Tibial artery (tissue), 4 donors: ENCODE data around the gene RCSD1.

Experiments used
- DNase-seq, 2 donors: peaks; one replicate each; pipeline ENCODE4 v3.0.0-alpha.2; 2019
- H3K27ac ChIP-seq, 2 donors: fragments of 200-600 bp; sonication (generic) in 1 of 2; 1 replicate in 1 of 2; 2 replicates in 1 of 2; pipeline ENCODE4 v1.5.1; 2018 to 2019; ENCODE audit warnings: mild to moderate bottlenecking in 1 of 2
- H3K27me3 ChIP-seq, 2 donors: fragments of 200-600 bp; sonication (generic) in 1 of 2; one replicate each; pipeline versions ENCODE4 v1.5.1 to v1.6.0; 2016 to 2019
- H3K36me3 ChIP-seq, 3 donors: fragments of 200-600 bp; sonication (generic) in 2 of 3; one replicate each; pipeline ENCODE4 v1.5.1; 2016 to 2019; ENCODE audit warnings: mild to moderate bottlenecking in 2 of 3
- H3K4me1 ChIP-seq, 4 donors: fragments of 200-600 bp; sonication (generic) in 2 of 4; 1 replicate in 3 of 4; 2 replicates in 1 of 4; pipeline ENCODE4 v1.5.1; 2016 to 2019
- H3K4me3 ChIP-seq, 2 donors: fragments of 200-600 bp; sonication (generic) in 1 of 2; 1 replicate in 1 of 2; 2 replicates in 1 of 2; pipeline ENCODE4 v1.5.1; 2018 to 2019; ENCODE audit warnings: mild to moderate bottlenecking in 2 of 2
- H3K9me3 ChIP-seq, 3 donors: fragments of 200-600 bp; sonication (generic) in 1 of 3; one replicate each; pipeline ENCODE4 v1.5.1; 2016 to 2019
- intact Hi-C: fragments of 100-400 bp; cut with DNase I; formaldehyde crosslinking; loops from one replicate; pipeline ENCODE4 v1.15.0; 2023; ENCODE audit warnings: low total_unique reads
- TF ChIP-seq, protein P1 (sequence below), 2 experiments: fragments of 200-600 bp in 1 of 2; fragments of 450-650 bp in 1 of 2; IDR thresholded peaks; one replicate each; pipeline ENCODE4 v1.5.1; 2017 to 2019; ENCODE audit warnings: antibody characterized with exemption in 2 of 2, mild to moderate bottlenecking in 1 of 2, moderate library complexity in 1 of 2

The RCSD1 gene

DNA sequence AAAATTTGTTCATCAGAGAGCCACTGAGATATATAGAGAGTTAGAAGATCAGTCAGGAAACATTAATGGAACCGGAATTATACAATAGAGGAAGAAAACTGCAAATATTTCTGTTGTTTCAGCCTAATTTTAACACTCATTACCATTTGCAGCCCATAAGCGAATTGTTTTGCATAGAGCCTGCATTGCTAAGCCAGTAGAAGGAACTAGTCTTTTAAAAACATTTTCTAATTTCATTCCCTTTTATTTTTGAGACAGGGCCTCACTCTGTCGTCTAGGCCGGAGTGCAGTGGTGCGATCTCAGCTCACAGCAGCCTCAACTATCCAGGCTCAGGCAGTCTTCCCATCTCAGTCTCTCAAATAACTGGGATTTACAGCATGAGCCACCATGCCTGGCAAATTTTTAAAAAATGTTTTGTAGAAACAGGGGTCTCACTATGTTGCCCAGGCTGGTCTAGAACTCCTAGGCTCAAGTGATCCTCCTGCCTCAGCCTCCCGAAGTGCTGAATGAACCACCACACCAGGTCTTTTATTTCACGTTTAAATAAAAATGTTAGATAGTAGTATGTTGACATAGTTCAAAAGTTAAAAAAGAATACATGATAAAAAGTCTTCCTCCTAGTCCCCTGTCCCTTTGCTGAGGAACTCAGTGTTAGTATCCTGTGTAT, 117.1 kb downstream of the RCSD1 start:
- no peak overlapping the region for H3K27ac ChIP-seq
- intact Hi-C loops: no loop called here

DNA sequence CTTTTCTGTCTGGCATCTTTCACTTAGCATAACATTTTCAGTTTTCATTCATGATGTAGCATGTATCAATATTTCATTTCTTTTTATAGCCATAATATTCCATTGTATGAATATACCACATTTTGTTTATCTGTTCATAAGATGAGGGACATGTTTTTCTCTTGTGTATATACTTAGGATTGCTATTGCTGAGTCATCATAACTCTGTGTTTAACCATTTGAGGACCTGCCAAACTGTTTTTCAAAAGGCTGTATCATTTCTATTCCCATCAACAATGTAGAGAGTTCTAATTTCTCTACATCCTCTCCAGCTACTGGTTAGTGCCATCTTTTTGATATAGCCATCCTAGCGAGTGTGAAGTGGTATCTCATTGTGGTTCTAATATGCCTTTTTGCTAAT, 118.0 kb downstream of the RCSD1 start:
- H3K27me3 ChIP-seq: no peaks in the 10 kb centered on the region
- peaks cover 0 to 65% (median 13%) of the 10 kb centered on the region in 4 donors for H3K4me1 ChIP-seq
- intact Hi-C loops: no loop called here
- no peak overlapping the region for H3K27ac ChIP-seq
- no peak overlapping the region for H3K4me3 ChIP-seq
- H3K9me3 ChIP-seq: no peaks in the 10 kb centered on the region
- no peaks in the 10 kb centered on the region for H3K36me3 ChIP-seq
- TF ChIP-seq, protein P1, sequence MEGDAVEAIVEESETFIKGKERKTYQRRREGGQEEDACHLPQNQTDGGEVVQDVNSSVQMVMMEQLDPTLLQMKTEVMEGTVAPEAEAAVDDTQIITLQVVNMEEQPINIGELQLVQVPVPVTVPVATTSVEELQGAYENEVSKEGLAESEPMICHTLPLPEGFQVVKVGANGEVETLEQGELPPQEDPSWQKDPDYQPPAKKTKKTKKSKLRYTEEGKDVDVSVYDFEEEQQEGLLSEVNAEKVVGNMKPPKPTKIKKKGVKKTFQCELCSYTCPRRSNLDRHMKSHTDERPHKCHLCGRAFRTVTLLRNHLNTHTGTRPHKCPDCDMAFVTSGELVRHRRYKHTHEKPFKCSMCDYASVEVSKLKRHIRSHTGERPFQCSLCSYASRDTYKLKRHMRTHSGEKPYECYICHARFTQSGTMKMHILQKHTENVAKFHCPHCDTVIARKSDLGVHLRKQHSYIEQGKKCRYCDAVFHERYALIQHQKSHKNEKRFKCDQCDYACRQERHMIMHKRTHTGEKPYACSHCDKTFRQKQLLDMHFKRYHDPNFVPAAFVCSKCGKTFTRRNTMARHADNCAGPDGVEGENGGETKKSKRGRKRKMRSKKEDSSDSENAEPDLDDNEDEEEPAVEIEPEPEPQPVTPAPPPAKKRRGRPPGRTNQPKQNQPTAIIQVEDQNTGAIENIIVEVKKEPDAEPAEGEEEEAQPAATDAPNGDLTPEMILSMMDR (IDR thresholded peaks at IDR 0.05): no peak
- DNase-seq: no peak

More for the DNA sequence above, 117.1 kb downstream of the RCSD1 start:
- H3K27me3 ChIP-seq: no peaks in the 10 kb centered on the region
- no peaks in the 10 kb centered on the region for H3K9me3 ChIP-seq
- DNase-seq: no peak
- peaks cover 0 to 65% (median 15%) of the 10 kb centered on the region in 4 donors for H3K4me1 ChIP-seq
- no peak overlapping the region for H3K4me3 ChIP-seq
- H3K36me3 ChIP-seq: no peaks in the 10 kb centered on the region
- TF ChIP-seq, protein P1 (IDR thresholded peaks at IDR 0.05): no peak

DNA sequence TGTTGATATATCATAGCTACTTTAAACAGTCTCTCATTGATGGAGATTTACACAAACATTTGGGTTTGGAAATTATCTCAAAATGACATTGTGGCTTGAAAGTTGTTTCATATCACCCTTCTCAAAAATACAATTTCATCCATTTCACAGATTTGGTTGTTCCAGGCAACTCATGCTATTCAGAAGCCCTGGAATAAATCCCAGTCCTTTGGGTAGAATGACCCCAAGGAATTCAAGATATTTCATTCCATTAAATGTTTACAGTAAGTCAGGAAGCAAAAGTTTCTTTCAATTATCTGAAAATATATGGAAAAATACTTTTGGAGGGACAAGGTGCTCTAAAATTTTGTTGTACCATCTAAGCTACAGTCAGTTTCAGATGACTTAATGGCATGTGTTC, 118.9 kb downstream of the RCSD1 start:
- no peaks in the 10 kb centered on the region for H3K9me3 ChIP-seq
- no peaks in the 10 kb centered on the region for H3K27me3 ChIP-seq
- TF ChIP-seq, protein P1 (IDR thresholded peaks at IDR 0.05): no peak
- no peaks in the 10 kb centered on the region for H3K36me3 ChIP-seq
- H3K4me1 ChIP-seq: peaks cover 0 to 66% (median 13%) of the 10 kb centered on the region in 4 donors
- intact Hi-C loops: no loop called here
- no peak overlapping the region for H3K4me3 ChIP-seq
- H3K27ac ChIP-seq: no peak overlapping the region
- DNase-seq: no peak

DNA sequence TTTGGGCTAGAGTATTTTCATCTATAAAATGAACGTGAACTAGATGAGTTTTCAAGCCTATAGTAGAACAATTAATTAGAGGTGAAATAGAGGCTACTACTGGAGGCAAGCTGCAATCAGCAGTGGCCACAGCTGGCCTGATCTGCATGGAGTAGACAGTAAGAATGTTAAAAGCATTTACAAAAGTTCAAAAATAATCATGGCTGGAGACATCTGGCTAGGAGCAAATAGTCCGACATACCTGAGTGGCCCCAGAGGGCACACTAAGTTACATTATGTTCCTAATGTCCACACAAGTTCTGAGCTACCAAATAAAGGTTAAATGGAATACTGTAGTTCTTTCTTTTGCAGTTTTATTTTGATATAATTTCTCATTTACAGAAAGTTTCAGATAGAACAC, 119.7 kb downstream of the RCSD1 start:
- Histone ChIP-seq H3K9me3 (no peaks in the 10 kb centered on the region), H3K4me1 (peaks cover 0 to 66% (median 13%) of the 10 kb centered on the region in 4 donors), H3K27ac (no peak overlapping the region), H3K4me3 (no peak overlapping the region), H3K27me3 (no peaks in the 10 kb centered on the region), H3K36me3 (no peaks in the 10 kb centered on the region)
- intact Hi-C loops: no loop called here
- TF ChIP-seq, protein P1 (IDR thresholded peaks at IDR 0.05): no peak
- no peak for DNase-seq

DNA sequence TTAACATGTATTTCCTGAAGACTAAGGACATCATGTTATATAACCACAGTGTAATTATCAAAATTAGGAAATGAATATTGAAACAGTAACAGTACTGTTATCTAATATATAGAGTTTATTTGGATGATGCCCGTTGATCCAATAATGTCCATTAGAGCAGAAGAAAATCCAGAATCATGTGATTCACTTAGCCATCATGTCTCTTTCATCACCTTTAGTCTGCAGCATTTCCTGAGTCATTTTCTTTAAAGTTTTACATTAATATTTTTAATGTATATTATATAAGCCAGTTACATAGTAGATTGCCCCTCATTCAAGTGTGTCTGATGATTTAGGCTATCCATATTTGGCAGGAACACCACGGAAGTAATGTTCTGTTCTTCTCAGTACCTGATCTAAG, 120.6 kb downstream of the RCSD1 start:
- TF ChIP-seq, protein P1 (IDR thresholded peaks at IDR 0.05): no peak
- Histone ChIP-seq H3K27ac (no peak overlapping the region), H3K9me3 (no peaks in the 10 kb centered on the region), H3K36me3 (no peaks in the 10 kb centered on the region), H3K4me1 (peaks cover 0 to 69% (median 10%) of the 10 kb centered on the region in 4 donors), H3K27me3 (no peaks in the 10 kb centered on the region), H3K4me3 (no peak overlapping the region)
- no peak for DNase-seq
- intact Hi-C loops: no loop called here
